Body of pancreas (tissue), 4 donors: Measurements from ENCODE around the gene ESPNL.

ENCODE experiments used
- POLR2A ChIP-seq, 3 donors: fragments of 450-650 bp; IDR thresholded peaks; one replicate each; pipeline ENCODE4 v1.6.1; 2016; ENCODE audit warnings: antibody characterized with exemption in 3 of 3, mild to moderate bottlenecking in 2 of 3
- TF ChIP-seq, protein P1 (sequence below), 7 experiments: fragments of 450-650 bp in 4 of 7; fragments of 200-600 bp in 3 of 7; sonication (generic) in 3 of 7; IDR thresholded peaks; one replicate each; pipeline ENCODE4 v1.5.1; 2016 to 2019; ENCODE audit warnings: antibody characterized with exemption in 7 of 7

DNA sequence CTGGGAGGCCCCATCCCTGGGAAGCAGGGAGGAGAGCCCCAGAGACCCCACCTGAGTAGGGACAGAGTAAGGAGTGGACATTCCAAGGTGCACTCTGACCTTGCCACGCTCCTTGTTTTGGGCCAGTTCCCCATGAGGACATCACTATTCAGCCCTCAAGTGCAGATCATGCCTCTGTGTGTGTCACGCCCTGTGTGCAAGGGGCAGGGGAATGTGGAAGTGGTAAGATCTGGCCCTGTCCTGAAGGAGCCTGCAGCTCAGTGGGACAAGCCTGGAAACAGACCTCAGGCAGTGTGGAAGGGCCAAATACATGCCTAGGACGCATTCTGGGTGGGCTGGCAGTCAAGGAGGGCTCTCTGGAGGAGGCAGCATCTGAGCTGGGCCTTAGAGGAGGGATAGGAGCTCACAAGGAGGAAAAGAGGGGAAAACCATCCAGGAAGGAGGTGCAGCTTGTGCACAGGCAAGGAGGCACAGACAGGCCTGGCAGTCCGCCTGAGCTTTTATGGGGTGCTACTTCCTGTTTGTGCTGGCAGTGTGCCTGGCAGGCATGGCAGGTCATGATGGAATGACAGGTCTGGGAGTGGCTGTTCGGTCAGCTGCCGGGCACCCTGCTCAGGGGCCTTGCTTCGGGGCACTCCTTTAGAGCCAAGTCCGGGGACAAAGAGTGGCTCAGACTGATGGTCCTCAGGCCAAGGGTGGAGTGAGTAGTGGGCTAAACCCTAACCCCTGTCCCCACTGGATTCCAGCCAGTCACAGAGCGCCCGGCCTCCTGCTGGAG lies 41.6 kb downstream of the ESPNL start:
- TF ChIP-seq POLR2A (IDR thresholded peaks at IDR 0.05) = no peak
- TF ChIP-seq, protein P1, sequence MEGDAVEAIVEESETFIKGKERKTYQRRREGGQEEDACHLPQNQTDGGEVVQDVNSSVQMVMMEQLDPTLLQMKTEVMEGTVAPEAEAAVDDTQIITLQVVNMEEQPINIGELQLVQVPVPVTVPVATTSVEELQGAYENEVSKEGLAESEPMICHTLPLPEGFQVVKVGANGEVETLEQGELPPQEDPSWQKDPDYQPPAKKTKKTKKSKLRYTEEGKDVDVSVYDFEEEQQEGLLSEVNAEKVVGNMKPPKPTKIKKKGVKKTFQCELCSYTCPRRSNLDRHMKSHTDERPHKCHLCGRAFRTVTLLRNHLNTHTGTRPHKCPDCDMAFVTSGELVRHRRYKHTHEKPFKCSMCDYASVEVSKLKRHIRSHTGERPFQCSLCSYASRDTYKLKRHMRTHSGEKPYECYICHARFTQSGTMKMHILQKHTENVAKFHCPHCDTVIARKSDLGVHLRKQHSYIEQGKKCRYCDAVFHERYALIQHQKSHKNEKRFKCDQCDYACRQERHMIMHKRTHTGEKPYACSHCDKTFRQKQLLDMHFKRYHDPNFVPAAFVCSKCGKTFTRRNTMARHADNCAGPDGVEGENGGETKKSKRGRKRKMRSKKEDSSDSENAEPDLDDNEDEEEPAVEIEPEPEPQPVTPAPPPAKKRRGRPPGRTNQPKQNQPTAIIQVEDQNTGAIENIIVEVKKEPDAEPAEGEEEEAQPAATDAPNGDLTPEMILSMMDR (IDR thresholded peaks at IDR 0.05) = no peak
